ENCODE measurements around the gene PDLIM5. TPM values are rescaled to one million over a fixed set of nuclear protein-coding genes. Genes with fewer than 3 reads are reported as not detected.
"Not testable (repeated sequence)": the region's sequence is repeated elsewhere in the genome, so short reads cannot be mapped to it uniquely, and the experiment has no call there.

PDLIM5 gene
- total RNA-seq, 1 donor from 2014 or later: 66.1 TPM

- H3K4me1 Mint-ChIP-seq (ENCODE audit: low read depth): peaks cover 38% of the 10 kb centered on the region
- no peak for TF ChIP-seq CTCF (IDR thresholded peaks at IDR 0.05; ENCODE audit: unreplicated experiment)
- no peaks in the 10 kb centered on the region for H3K27me3 Mint-ChIP-seq
- H3K27ac Mint-ChIP-seq: peak overlapping the region; percentile 39
- no peak for DNase-seq (ENCODE audit: low spot score, unreplicated experiment)
- peaks cover 14% of the 10 kb centered on the region for H3K36me3 Mint-ChIP-seq (ENCODE audit: insufficient read depth)
- H3K4me3 Mint-ChIP-seq (ENCODE audit: low read depth): no peak overlapping the region
- no peaks in the 10 kb centered on the region for H3K9me3 Mint-ChIP-seq (ENCODE audit: low read depth)
Observed at GRCh38 chr4:94654714-94655113, 203.0 kb downstream of the PDLIM5 start.

GRCh38 chr4:94660614-94661013 is 208.9 kb downstream of the PDLIM5 start:
- Mint-ChIP-seq H3K4me3 (ENCODE audit: low read depth) (no peak overlapping the region), H3K27ac (no peak overlapping the region), H3K27me3 (no peaks in the 10 kb centered on the region), H3K4me1 (ENCODE audit: low read depth) (peaks cover 13% of the 10 kb centered on the region), H3K9me3 (ENCODE audit: low read depth) (peaks cover 3% of the 10 kb centered on the region), H3K36me3 (ENCODE audit: insufficient read depth) (peaks cover 22% of the 10 kb centered on the region)
- DNase-seq (ENCODE audit: low spot score, unreplicated experiment): no peak
- no peak for TF ChIP-seq CTCF (IDR thresholded peaks at IDR 0.05; ENCODE audit: unreplicated experiment)

DNA sequence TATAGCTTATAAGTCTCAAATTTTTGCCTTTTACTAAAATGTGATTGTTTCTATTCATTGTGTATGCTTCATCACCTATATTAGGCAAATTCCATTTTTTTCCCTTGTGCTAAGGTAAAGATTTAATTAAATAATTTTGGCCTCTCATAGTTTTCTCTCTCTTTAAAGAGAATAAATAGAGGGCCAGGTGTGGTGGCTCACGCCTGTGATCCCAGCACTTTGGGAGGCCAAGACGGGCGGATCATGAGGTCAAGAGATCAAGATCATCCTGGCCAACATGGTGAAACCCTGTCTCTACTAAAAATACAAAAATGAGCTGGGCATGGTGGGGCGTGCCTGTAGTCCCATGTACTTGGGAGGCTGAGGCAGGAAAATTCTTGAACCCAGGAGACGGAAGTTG is 213.3 kb downstream of the PDLIM5 start:
- not testable (repeated sequence) for H3K4me3 Mint-ChIP-seq (ENCODE audit: low read depth); H3K9me3 Mint-ChIP-seq (ENCODE audit: low read depth); H3K36me3 Mint-ChIP-seq (ENCODE audit: insufficient read depth); H3K27me3 Mint-ChIP-seq; H3K27ac Mint-ChIP-seq; DNase-seq (ENCODE audit: low spot score, unreplicated experiment)
- peaks cover 32% of the 10 kb centered on the region for H3K4me1 Mint-ChIP-seq (ENCODE audit: low read depth)

GRCh38 chr4:94665500-94666404 is 214.0 kb downstream of the PDLIM5 start:
- Mint-ChIP-seq H3K36me3 (ENCODE audit: insufficient read depth) (peaks cover 6% of the 10 kb centered on the region), H3K27ac (peak overlapping the region; percentile 85), H3K9me3 (ENCODE audit: low read depth) (no peaks in the 10 kb centered on the region), H3K27me3 (no peaks in the 10 kb centered on the region), H3K4me1 (ENCODE audit: low read depth) (peaks cover 39% of the 10 kb centered on the region), H3K4me3 (ENCODE audit: low read depth) (peak overlapping the region; percentile 34)
- DNase-seq (ENCODE audit: low spot score, unreplicated experiment): no peak
- no peak for TF ChIP-seq CTCF (IDR thresholded peaks at IDR 0.05; ENCODE audit: unreplicated experiment)

DNA sequence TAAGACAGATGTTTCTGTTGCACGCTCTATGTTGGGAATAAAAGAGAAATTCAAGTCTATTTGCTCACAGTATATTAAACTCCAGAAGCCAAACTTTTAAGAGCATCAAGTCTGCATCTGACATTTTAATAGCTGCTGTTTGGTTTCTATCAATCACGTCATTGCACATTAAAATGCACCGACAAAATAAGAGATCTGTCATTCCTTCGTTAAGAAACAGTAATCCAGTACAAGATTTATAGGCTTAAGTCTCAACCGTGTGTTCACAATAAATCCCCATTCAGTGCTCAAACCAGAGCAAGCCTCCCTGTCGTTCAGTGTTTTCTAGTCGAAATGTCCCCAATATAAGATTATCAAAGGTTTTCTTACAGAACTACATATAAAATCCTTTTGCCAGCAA is 217.0 kb downstream of the PDLIM5 start:
- Mint-ChIP-seq H3K9me3 (ENCODE audit: low read depth) (no peaks in the 10 kb centered on the region), H3K36me3 (ENCODE audit: insufficient read depth) (peaks cover 5% of the 10 kb centered on the region), H3K4me1 (ENCODE audit: low read depth) (peaks cover 52% of the 10 kb centered on the region), H3K4me3 (ENCODE audit: low read depth) (no peak overlapping the region), H3K27ac (no peak overlapping the region), H3K27me3 (no peaks in the 10 kb centered on the region)
- DNase-seq (ENCODE audit: low spot score, unreplicated experiment): no peak
- no peak for TF ChIP-seq CTCF (IDR thresholded peaks at IDR 0.05; ENCODE audit: unreplicated experiment)

Measured in progenitor cell of endocrine pancreas (in vitro differentiated cells).